Measurements from ENCODE around the gene AGAP1. TPM values are rescaled to one million over a fixed set of nuclear protein-coding genes. Genes with fewer than 3 reads are reported as not detected.
"Not testable (repeated sequence)": the region's sequence is repeated elsewhere in the genome, so short reads cannot be mapped to it uniquely, and the experiment has no call there.

The AGAP1 gene
- polyA plus RNA-seq, 4 donors = 9.8 to 19.2 (median 15.5) TPM

- Histone ChIP-seq H3K4me1 (ENCODE audit: control insufficient read depth in 3 of 3, insufficient read depth in 2 of 3, low read depth in 1 of 3, low read length in 2 of 3) (peaks cover 0 to 10% (median 0%) of the 10 kb centered on the region in 3 donors), H3K27ac (ENCODE audit: low read depth in 1 of 3, low read length in 2 of 3) (no peak overlapping the region), H3K36me3 (ENCODE audit: control insufficient read depth in 3 of 3, insufficient read depth in 2 of 3, low read depth in 1 of 3, low read length in 3 of 3) (peaks cover 0 to 21% (median 0%) of the 10 kb centered on the region in 3 donors), H3K9me3 (ENCODE audit: control insufficient read depth in 2 of 2, insufficient read depth in 1 of 2, low read depth in 1 of 2, low read length in 1 of 2) (peaks cover 0 to 9% of the 10 kb centered on the region in 2 donors), H3K27me3 (ENCODE audit: control insufficient read depth in 3 of 3, insufficient read depth in 3 of 3, low read length in 3 of 3) (no peaks in the 10 kb centered on the region), H3K4me3 (ENCODE audit: low read depth in 1 of 3, low read length in 3 of 3) (no peak overlapping the region)
- peak in 1 of 2 donors; percentile 16 for DNase-seq
- FAIRE-seq = no peak
- 37 to 70% (median 42%) methylated on average over 5 of the region's 5 CpGs for WGBS, 3 donors
Observed at GRCh38 chr2:235600926-235601325, 107.1 kb downstream of the AGAP1 start.

- 81 to 90% (median 86%) methylated on average over 12 of the region's 12 CpGs for WGBS, 3 donors
- DNase-seq (no peak), FAIRE-seq (no peak)
- Histone ChIP-seq H3K9me3 (ENCODE audit: control insufficient read depth in 2 of 2, insufficient read depth in 1 of 2, low read depth in 1 of 2, low read length in 1 of 2) (peaks cover 0 to 9% of the 10 kb centered on the region in 2 donors), H3K36me3 (ENCODE audit: control insufficient read depth in 3 of 3, insufficient read depth in 2 of 3, low read depth in 1 of 3, low read length in 3 of 3) (peaks cover 0 to 18% (median 0%) of the 10 kb centered on the region in 3 donors), H3K27me3 (ENCODE audit: control insufficient read depth in 3 of 3, insufficient read depth in 3 of 3, low read length in 3 of 3) (no peaks in the 10 kb centered on the region), H3K4me3 (ENCODE audit: low read depth in 1 of 3, low read length in 3 of 3) (no peak overlapping the region), H3K4me1 (ENCODE audit: control insufficient read depth in 3 of 3, insufficient read depth in 2 of 3, low read depth in 1 of 3, low read length in 2 of 3) (peaks cover 0 to 10% (median 0%) of the 10 kb centered on the region in 3 donors), H3K27ac (ENCODE audit: low read depth in 1 of 3, low read length in 2 of 3) (no peak overlapping the region)
Observed at GRCh38 chr2:235601960-235602704, 108.3 kb downstream of the AGAP1 start.

GRCh38 chr2:235602971-235603370, 109.1 kb downstream of the AGAP1 start:
- not testable (repeated sequence) for DNase-seq; FAIRE-seq; H3K27me3 ChIP-seq (ENCODE audit: control insufficient read depth in 3 of 3, insufficient read depth in 3 of 3, low read length in 3 of 3); H3K9me3 ChIP-seq (ENCODE audit: control insufficient read depth in 2 of 2, insufficient read depth in 1 of 2, low read depth in 1 of 2, low read length in 1 of 2); H3K4me3 ChIP-seq (ENCODE audit: low read depth in 1 of 3, low read length in 3 of 3); H3K27ac ChIP-seq (ENCODE audit: low read depth in 1 of 3, low read length in 2 of 3); H3K4me1 ChIP-seq (ENCODE audit: control insufficient read depth in 3 of 3, insufficient read depth in 2 of 3, low read depth in 1 of 3, low read length in 2 of 3)
- WGBS, 3 donors = 80 to 90% (median 89%) methylated on average over 7 of the region's 7 CpGs
- peaks cover 0 to 18% (median 0%) of the 10 kb centered on the region in 3 donors for H3K36me3 ChIP-seq (ENCODE audit: control insufficient read depth in 3 of 3, insufficient read depth in 2 of 3, low read depth in 1 of 3, low read length in 3 of 3)

- 92 to 94% (median 93%) methylated on average over 8 of the region's 8 CpGs for WGBS, 3 donors
- H3K27me3 ChIP-seq (ENCODE audit: control insufficient read depth in 3 of 3, insufficient read depth in 3 of 3, low read length in 3 of 3) = no peaks in the 10 kb centered on the region
- peaks cover 0 to 10% (median 0%) of the 10 kb centered on the region in 3 donors for H3K4me1 ChIP-seq (ENCODE audit: control insufficient read depth in 3 of 3, insufficient read depth in 2 of 3, low read depth in 1 of 3, low read length in 2 of 3)
- DNase-seq = no peak
- H3K4me3 ChIP-seq (ENCODE audit: low read depth in 1 of 3, low read length in 3 of 3) = no peak overlapping the region
- H3K36me3 ChIP-seq (ENCODE audit: control insufficient read depth in 3 of 3, insufficient read depth in 2 of 3, low read depth in 1 of 3, low read length in 3 of 3) = peaks cover 0 to 20% (median 0%) of the 10 kb centered on the region in 3 donors
- H3K27ac ChIP-seq (ENCODE audit: low read depth in 1 of 3, low read length in 2 of 3) = no peak overlapping the region
- no peak for FAIRE-seq
- H3K9me3 ChIP-seq (ENCODE audit: control insufficient read depth in 2 of 2, insufficient read depth in 1 of 2, low read depth in 1 of 2, low read length in 1 of 2) = peaks cover 0 to 9% of the 10 kb centered on the region in 2 donors
Observed at GRCh38 chr2:235603659-235604058, 109.8 kb downstream of the AGAP1 start.

GRCh38 chr2:235605312-235606003, 111.6 kb downstream of the AGAP1 start:
- no peak for FAIRE-seq
- DNase-seq = peak in 1 of 2 donors; percentile 52
- H3K27me3 ChIP-seq (ENCODE audit: control insufficient read depth in 3 of 3, insufficient read depth in 3 of 3, low read length in 3 of 3) = no peaks in the 10 kb centered on the region
- H3K4me3 ChIP-seq (ENCODE audit: low read depth in 1 of 3, low read length in 3 of 3) = no peak overlapping the region
- 59 to 79% (median 70%) methylated on average over 22 of the region's 22 CpGs for WGBS, 3 donors
- H3K27ac ChIP-seq (ENCODE audit: low read depth in 1 of 3, low read length in 2 of 3) = peak overlapping the region in 1 of 3 donors; percentile 11
- peaks cover 0 to 9% of the 10 kb centered on the region in 2 donors for H3K9me3 ChIP-seq (ENCODE audit: control insufficient read depth in 2 of 2, insufficient read depth in 1 of 2, low read depth in 1 of 2, low read length in 1 of 2)
- peaks cover 0 to 17% (median 0%) of the 10 kb centered on the region in 3 donors for H3K36me3 ChIP-seq (ENCODE audit: control insufficient read depth in 3 of 3, insufficient read depth in 2 of 3, low read depth in 1 of 3, low read length in 3 of 3)
- H3K4me1 ChIP-seq (ENCODE audit: control insufficient read depth in 3 of 3, insufficient read depth in 2 of 3, low read depth in 1 of 3, low read length in 2 of 3) = peaks cover 0 to 6% (median 0%) of the 10 kb centered on the region in 3 donors

- no peak overlapping the region for H3K4me3 ChIP-seq (ENCODE audit: low read depth in 1 of 3, low read length in 3 of 3)
- H3K4me1 ChIP-seq (ENCODE audit: control insufficient read depth in 3 of 3, insufficient read depth in 2 of 3, low read depth in 1 of 3, low read length in 2 of 3) = no peaks in the 10 kb centered on the region
- FAIRE-seq (no peak), DNase-seq (no peak)
- H3K36me3 ChIP-seq (ENCODE audit: control insufficient read depth in 3 of 3, insufficient read depth in 2 of 3, low read depth in 1 of 3, low read length in 3 of 3) = peaks cover 0 to 22% (median 0%) of the 10 kb centered on the region in 3 donors
- H3K9me3 ChIP-seq (ENCODE audit: control insufficient read depth in 2 of 2, insufficient read depth in 1 of 2, low read depth in 1 of 2, low read length in 1 of 2) = peaks cover 0 to 6% of the 10 kb centered on the region in 2 donors
- WGBS, 3 donors = 72 to 88% (median 75%) methylated on average over 10 of the region's 10 CpGs
- H3K27ac ChIP-seq (ENCODE audit: low read depth in 1 of 3, low read length in 2 of 3) = peak overlapping the region in 1 of 3 donors; percentile 35
- H3K27me3 ChIP-seq (ENCODE audit: control insufficient read depth in 3 of 3, insufficient read depth in 3 of 3, low read length in 3 of 3) = no peaks in the 10 kb centered on the region
Observed at GRCh38 chr2:235606004-235606715, 112.3 kb downstream of the AGAP1 start.

GRCh38 chr2:235607546-235608199, 113.8 kb downstream of the AGAP1 start:
- FAIRE-seq = no peak
- 77 to 80% (median 80%) methylated on average over 18 of the region's 18 CpGs for WGBS, 3 donors

More at GRCh38 chr2:235607546-235608199, 113.8 kb downstream of the AGAP1 start:
- Histone ChIP-seq H3K4me3 (ENCODE audit: low read depth in 1 of 3, low read length in 3 of 3) (no peak overlapping the region), H3K27ac (ENCODE audit: low read depth in 1 of 3, low read length in 2 of 3) (no peak overlapping the region), H3K4me1 (ENCODE audit: control insufficient read depth in 3 of 3, insufficient read depth in 2 of 3, low read depth in 1 of 3, low read length in 2 of 3) (no peaks in the 10 kb centered on the region), H3K36me3 (ENCODE audit: control insufficient read depth in 3 of 3, insufficient read depth in 2 of 3, low read depth in 1 of 3, low read length in 3 of 3) (peaks cover 0 to 18% (median 0%) of the 10 kb centered on the region in 3 donors), H3K27me3 (ENCODE audit: control insufficient read depth in 3 of 3, insufficient read depth in 3 of 3, low read length in 3 of 3) (no peaks in the 10 kb centered on the region), H3K9me3 (ENCODE audit: control insufficient read depth in 2 of 2, insufficient read depth in 1 of 2, low read depth in 1 of 2, low read length in 1 of 2) (no peaks in the 10 kb centered on the region)
- DNase-seq = no peak
